ENCODE data around the gene RASL10B.

RASL10B gene

GRCh38 chr17:35717475-35717874 is 14.0 kb upstream of the RASL10B start:
- no peak for DNase-seq (ENCODE audit: low read depth)

- DNase-seq (ENCODE audit: low read depth), result no peak
These were observed 7.7 kb upstream of the RASL10B start for GRCh38 chr17:35723735-35724134.

- DNase-seq (ENCODE audit: low read depth), result no peak
These were observed 6.4 kb upstream of the RASL10B start for GRCh38 chr17:35725058-35725457.

- no peak for DNase-seq (ENCODE audit: low read depth)
These were observed 5.7 kb upstream of the RASL10B start for GRCh38 chr17:35725802-35726126.

- no peak for DNase-seq (ENCODE audit: low read depth)
These were observed 5.1 kb upstream of the RASL10B start for GRCh38 chr17:35726127-35726952.

GRCh38 chr17:35726953-35727460 is 4.4 kb upstream of the RASL10B start:
- DNase-seq (ENCODE audit: low read depth), result no peak

- no peak for DNase-seq (ENCODE audit: low read depth)
These were observed 3.8 kb upstream of the RASL10B start for GRCh38 chr17:35727635-35728034.

DNA sequence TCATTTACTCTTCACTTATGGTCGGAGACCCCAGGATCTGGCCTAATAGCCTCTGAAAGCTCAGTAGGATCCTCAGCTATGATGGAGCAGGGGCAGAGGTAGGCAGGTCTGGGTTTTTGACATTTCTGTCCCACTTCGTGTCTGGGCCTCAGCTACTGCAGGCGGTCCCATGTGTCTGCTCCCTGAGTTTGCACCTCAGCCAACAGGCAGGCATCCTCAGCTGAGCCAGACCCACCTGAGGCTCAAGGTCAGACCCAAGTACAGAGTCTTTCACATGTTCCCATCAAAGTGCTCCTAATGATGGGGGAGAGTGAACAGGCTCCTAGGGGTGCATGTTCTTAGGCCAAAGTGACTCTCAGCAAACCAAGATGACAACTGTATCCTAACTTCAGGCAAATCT is 2.9 kb upstream of the RASL10B start:
- no peak for DNase-seq (ENCODE audit: low read depth)

DNA sequence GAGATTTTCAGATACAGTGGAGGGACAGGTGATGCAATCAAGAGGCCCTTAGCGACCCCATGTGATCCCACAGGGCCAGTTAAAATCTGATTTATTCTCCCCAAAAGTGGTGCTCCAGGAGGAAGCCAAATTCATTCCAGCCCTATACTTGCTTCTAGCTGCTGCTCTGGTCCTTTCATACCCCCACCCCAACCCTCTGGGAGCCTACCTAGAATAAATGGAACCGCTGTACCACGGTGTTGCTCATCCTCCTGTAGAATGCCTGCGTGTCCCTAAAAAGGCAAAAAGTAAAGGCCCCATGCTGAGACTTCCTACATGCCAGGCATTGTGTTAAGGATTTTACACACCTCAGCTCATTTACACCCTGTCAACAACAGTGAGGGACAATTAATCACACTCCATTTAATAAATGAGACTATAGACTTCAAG is 2.0 kb upstream of the RASL10B start:
- no peak for DNase-seq (ENCODE audit: low read depth)

- no peak for DNase-seq (ENCODE audit: low read depth)
These were observed 936 bp upstream of the RASL10B start for GRCh38 chr17:35730400-35731005.

- DNase-seq (ENCODE audit: low read depth), result no peak
These were observed 722 bp downstream of the RASL10B start for GRCh38 chr17:35731917-35732805.

DNA sequence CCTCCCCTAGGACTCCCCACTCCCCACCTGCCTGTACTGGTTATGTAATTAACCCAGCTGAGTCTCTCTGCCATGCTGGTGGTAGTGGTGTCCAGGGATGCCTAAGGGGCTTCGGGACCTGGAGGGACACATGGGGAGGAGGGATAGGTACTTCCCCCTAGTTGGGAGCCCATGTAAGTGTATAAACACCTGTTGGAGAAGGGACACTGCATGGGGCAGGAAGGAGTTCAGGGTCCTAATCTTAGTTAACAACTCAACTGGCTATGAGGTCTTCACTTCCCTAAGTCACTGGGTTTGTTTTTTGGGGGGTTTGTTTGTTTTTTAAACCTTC is 1.3 kb downstream of the RASL10B start:
- no peak for DNase-seq (ENCODE audit: low read depth)

DNA sequence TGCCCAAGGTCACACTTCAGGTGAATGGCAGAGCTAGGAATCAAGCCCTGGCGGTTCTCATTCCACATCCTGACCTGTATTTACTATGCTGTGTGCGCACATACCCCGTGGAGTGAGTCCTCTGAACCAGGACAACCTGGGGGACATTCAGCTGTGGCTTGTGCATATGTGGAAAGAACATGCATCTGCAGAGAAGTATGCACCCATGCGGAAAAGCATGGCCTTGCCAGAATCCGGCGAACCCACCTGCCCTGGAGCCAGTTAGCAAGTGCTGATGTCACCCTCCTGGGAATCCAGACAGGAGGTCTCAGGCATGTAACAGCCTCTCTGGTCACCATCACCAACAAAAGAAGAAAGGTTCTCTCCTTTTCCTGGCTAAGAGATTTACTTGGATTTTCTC is 1.9 kb downstream of the RASL10B start:
- no peak for DNase-seq (ENCODE audit: low read depth)

DNA sequence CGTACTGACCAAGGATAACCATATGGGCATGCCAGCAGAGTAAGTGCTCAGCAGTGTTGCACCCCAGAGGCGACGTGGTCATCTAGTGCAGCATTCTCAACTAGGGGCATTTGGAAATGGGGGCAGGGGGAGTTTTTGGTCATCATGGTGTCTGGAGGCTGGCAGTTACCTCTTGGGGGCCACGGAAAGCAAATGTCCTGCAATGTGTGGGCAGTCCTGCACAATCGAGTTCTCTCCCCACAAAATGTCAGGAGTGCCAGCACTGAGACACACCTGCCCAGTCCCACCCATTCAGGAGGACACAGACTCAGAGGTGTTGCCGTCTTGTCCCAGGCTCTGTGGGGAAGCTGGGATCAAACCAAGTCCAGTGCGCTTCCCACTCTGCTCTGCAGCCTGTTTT is 3.0 kb downstream of the RASL10B start:
- DNase-seq (ENCODE audit: low read depth), result no peak

DNA sequence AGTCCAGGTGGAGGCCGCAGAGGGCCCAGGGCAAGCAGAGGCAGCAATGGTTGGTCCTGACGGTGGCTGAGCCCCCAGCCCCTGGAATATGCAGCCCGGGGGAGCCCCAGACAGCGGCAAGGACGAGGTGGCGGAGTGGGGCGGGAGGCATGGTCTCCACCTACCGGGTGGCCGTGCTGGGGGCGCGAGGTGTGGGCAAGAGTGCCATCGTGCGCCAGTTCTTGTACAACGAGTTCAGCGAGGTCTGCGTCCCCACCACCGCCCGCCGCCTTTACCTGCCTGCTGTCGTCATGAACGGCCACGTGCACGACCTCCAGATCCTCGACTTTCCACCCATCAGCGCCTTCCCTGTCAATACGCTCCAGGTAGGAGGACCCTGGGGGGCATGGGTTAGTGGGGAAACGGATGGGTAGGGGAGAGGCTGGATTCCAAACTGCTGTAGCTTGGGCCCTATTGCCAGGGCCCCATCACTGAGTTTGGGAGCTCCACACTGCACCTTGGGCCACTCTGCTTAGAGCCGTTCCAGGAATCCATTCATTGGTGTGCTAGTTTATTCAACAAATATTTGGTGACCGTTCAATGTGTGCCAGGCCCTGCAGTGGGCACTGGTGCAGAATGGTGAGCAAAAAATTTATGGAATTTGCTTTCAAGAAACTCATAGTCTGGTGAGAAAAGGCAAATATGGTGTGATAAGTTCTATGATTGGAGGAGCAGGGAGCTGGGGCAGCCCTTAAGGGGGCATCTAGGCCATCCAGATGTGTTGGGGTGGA is 3.8 kb downstream of the RASL10B start:
- no peak for DNase-seq (ENCODE audit: low read depth)

DNA sequence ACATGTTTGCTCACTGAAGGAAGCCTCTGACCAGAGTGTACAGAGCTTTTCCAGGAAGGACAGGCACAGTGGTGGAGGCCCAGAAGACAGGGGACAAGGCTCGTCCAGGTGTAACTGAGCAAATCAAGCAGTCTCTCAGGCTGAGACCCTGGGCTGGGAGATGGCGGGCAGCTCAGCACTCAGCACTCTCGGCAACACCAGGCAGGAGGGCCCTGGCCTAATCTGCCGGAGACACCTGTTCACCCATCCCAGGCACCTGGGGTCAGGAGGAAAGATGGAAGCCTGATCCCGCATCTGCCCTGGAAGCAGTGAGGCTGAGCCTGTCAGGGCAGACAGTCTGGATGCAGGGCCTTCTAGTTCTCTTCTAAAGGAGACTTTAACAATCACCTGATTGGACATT is 4.8 kb downstream of the RASL10B start:
- no peak for DNase-seq (ENCODE audit: low read depth)

DNA sequence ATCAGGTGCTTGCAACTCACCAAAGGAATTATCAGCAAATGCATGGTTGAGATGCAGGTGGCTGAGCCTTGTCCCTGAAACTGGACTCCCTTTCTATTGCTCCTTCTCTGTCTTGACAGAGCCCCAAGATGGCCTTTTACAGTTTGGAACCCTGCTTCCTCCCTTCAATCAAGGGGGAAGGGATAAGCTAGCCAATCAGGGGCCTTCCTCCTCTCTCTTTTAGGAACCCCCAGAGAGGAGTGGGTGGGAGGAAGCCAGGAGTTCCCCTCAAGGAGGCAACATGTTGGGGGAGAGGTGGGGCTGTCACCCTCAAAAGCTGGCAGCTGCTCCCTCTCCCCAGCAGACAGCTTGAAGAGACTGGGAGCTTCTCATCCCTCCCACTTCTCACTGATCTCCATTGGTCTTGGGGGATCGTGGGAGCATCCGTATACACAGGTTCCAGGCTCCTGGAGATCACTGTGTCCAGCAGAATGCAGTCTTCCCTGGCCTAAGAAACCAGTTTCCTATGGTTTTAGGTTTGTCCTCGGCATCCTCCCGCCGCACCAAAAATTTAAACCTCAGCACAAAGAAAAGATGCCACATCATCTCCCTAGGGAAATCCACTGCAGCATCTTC is 7.2 kb downstream of the RASL10B start:
- DNase-seq (ENCODE audit: low read depth), result no peak

- DNase-seq (ENCODE audit: low read depth), result no peak
These were observed 8.8 kb downstream of the RASL10B start for GRCh38 chr17:35740216-35740615.

DNA sequence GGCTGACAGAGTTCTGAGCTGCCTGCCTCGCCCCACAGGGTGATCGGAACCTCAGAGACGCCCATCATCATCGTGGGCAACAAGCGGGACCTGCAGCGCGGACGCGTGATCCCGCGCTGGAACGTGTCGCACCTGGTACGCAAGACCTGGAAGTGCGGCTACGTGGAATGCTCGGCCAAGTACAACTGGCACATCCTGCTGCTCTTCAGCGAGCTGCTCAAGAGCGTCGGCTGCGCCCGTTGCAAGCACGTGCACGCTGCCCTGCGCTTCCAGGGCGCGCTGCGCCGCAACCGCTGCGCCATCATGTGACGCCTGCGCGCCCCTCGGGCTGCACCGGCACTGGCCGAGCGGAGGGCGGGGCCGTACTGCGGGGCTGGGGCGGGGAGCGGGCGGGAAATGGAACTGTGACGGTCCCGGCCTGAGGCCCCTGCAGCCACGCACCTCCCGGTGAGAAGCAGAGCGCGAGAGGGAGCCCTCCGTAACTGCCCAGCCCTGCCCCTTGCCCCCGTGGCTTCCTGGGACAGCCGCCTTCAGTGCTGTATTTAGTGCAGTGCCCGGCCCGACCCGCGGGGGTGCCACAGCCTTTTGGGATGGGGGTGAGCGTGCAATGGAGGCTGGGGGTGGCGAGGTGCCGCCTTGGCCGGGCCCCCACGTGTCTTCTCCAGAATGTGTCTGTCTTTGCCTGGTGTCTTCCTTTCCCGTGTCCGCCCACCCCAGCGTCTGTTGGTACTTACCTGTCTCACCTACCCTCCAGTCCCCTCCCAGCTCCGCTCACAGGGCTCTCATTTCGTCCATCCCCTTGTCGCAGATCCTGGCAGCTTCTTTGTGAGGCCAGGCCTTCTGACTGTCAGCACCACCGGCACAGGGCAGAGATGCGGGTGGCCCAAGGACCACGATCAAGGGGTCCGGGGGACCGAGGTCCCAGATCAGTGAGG is 9.8 kb downstream of the RASL10B start:
- no peak for DNase-seq (ENCODE audit: low read depth)

DNA sequence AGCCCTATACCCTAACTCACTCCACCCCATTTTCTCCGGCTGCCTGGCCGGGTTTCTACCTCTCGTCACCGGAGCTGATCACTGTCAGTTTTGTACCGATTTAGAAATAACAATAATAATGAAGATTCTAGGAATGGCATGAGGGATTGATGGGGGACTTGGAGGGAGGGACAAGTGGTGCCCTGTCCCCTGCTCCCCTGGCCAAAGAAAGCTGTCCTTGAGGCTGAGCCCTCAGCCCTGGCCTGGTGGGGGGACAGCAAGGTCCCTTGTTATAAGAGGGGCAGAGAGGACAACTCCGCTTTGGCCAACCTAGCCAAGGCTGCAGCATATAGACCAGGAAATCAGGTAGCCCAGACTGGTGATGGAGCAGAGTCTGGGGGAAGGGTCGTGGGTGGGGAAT is 11.1 kb downstream of the RASL10B start:
- no peak for DNase-seq (ENCODE audit: low read depth)

All from T follicular helper cell (primary cell).